B cell (primary cell): ENCODE data around the gene WNT9B. TPM values are rescaled to one million over a fixed set of nuclear protein-coding genes. Genes with fewer than 3 reads are reported as not detected.

Experiments
- ATAC-seq: fragments of 200-7000 bp; cut with Tn5 transposase; one replicate; pipeline ENCODE4 v1.10.0; 2021; ENCODE audit warnings: low read depth, mild to moderate bottlenecking, moderate number of reproducible peaks, moderate library complexity
- CTCF ChIA-PET: fragments of 350-600 bp; sonication (Branson Sonifier 250); formaldehyde crosslinking; loops from one replicate; lab custom pipeline; 2021; ENCODE audit warnings: antibody characterized with exemption, inconsistent platforms; lab: Charles Lee
- POLR2A ChIA-PET: fragments of 350-600 bp; sonication (Branson Sonifier 250); formaldehyde crosslinking; loops from one replicate; lab custom pipeline; 2021; ENCODE audit warnings: antibody characterized with exemption; lab: Charles Lee
- DNase-seq: peaks from one replicate; pipeline ENCODE4 v3.0.0; 2013
- H2AFZ ChIP-seq: 2 replicates; pipeline ENCODE4 v1.6.1; 2012; ENCODE audit warnings: mild to moderate bottlenecking, low read depth, low read length; ENCODE audit not compliant: insufficient read depth, poor library complexity, severe bottlenecking
- H3K27ac ChIP-seq, 2 donors: 1 replicate in 1 of 2; 2 replicates in 1 of 2; pipeline ENCODE4 v1.5.1; 2012 to 2013; ENCODE audit warnings: low read length in 2 of 2, mild to moderate bottlenecking in 2 of 2, moderate library complexity in 1 of 2
- H3K27me3 ChIP-seq, 4 experiments: fragments of 200-600 bp in 1 of 4; sonication (generic) in 1 of 4; replicated peaks in 1 of 4; 1 replicate in 2 of 4; 2 replicates in 2 of 4; pipeline versions ENCODE4 v1.6.1 to v1.7.0; 2013 to 2016; ENCODE audit warnings: low read length in 3 of 4, mild to moderate bottlenecking in 2 of 4, mixed read lengths in 1 of 4, moderate library complexity in 1 of 4; ENCODE audit not compliant: insufficient read depth in 4 of 4, control insufficient read depth in 3 of 4; ENCODE audit errors: control extremely low read depth in 1 of 4
- H3K36me3 ChIP-seq, 2 experiments: replicated peaks in 1 of 2; 1 replicate in 1 of 2; 2 replicates in 1 of 2; pipeline versions ENCODE4 v1.6.1 to v1.7.1; 2013; ENCODE audit warnings: low read length in 1 of 2; ENCODE audit not compliant: insufficient read depth in 2 of 2, control insufficient read depth in 1 of 2; ENCODE audit errors: control extremely low read depth in 1 of 2, extremely low read depth in 1 of 2
- H3K4me1 ChIP-seq, 2 donors: fragments of 200-600 bp in 1 of 2; sonication (generic) in 1 of 2; 1 replicate in 1 of 2; 2 replicates in 1 of 2; pipeline versions ENCODE4 v1.5.1 to v1.6.1; 2013 to 2017; ENCODE audit warnings: low read length in 2 of 2; ENCODE audit not compliant: control insufficient read depth in 2 of 2, insufficient read depth in 2 of 2
- H3K4me2 ChIP-seq: replicated peaks from 2 replicates; pipeline ENCODE3; 2012; ENCODE audit warnings: mild to moderate bottlenecking, low read depth, low read length; ENCODE audit not compliant: poor library complexity, severe bottlenecking
- H3K4me3 ChIP-seq, 5 experiments: fragments of 200-600 bp in 1 of 5; sonication (generic) in 1 of 5; 1 replicate in 3 of 5; 2 replicates in 2 of 5; pipeline versions ENCODE4 v1.5.1 to v1.7.0; 2011 to 2016; ENCODE audit warnings: low read length in 4 of 5, mild to moderate bottlenecking in 4 of 5, low read depth in 2 of 5, control low read depth in 1 of 5, moderate library complexity in 1 of 5; ENCODE audit not compliant: insufficient read depth in 1 of 5; ENCODE audit errors: control extremely low read depth in 1 of 5, extremely low read depth in 1 of 5
- H3K79me2 ChIP-seq: fragments of 200-600 bp; sonication (generic); one replicate; pipeline ENCODE4 v1.6.0; 2016; ENCODE audit warnings: low read length; ENCODE audit not compliant: control insufficient read depth, insufficient read depth
- H3K9ac ChIP-seq: fragments of 200-600 bp; sonication (generic); 2 replicates; pipeline ENCODE4 v1.6.1; 2017; ENCODE audit warnings: mild to moderate bottlenecking, low read length, moderate library complexity
- H3K9me3 ChIP-seq, 3 donors: one replicate each; pipeline versions ENCODE4 v1.6.1 to v1.7.1; 2013; ENCODE audit warnings: low read length in 2 of 3; ENCODE audit not compliant: control insufficient read depth in 2 of 3, insufficient read depth in 1 of 3; ENCODE audit errors: control extremely low read depth in 1 of 3
- H4K20me1 ChIP-seq: 2 replicates; pipeline ENCODE4 v1.6.0; 2012; ENCODE audit warnings: mild to moderate bottlenecking, low read length; ENCODE audit not compliant: insufficient read depth, control insufficient read depth, poor library complexity, severe bottlenecking
- H3K27ac Mint-ChIP-seq: one replicate; pipeline ENCODE4 v1.8.0; 2021; ENCODE audit warnings: mixed read lengths
- H3K27me3 Mint-ChIP-seq: one replicate; pipeline ENCODE4 v1.8.0; 2021; ENCODE audit warnings: mixed read lengths
- H3K4me1 Mint-ChIP-seq: one replicate; pipeline ENCODE4 v1.8.0; 2021; ENCODE audit warnings: mixed read lengths
- H3K4me3 Mint-ChIP-seq: one replicate; pipeline ENCODE4 v1.8.0; 2021; ENCODE audit warnings: mixed read lengths
- H3K9me3 Mint-ChIP-seq: one replicate; pipeline ENCODE4 v1.8.0; 2022; ENCODE audit warnings: mixed read lengths; ENCODE audit not compliant: insufficient read depth
- EZH2 ChIP-seq: IDR thresholded peaks from 2 replicates; pipeline ENCODE4 v1.6.1; 2012; ENCODE audit warnings: borderline replicate concordance, low read depth, mild to moderate bottlenecking, moderate library complexity, low read length; ENCODE audit not compliant: insufficient read depth, poor library complexity, severe bottlenecking
- WGBS: methylation state at CpG from one replicate; pipeline ENCODE4 v1.1.5; 2013; ENCODE audit warnings: missing lambda C conversion rate; ENCODE audit not compliant: insufficient coverage; 5-methylcytosine and 5-hydroxymethylcytosine counted together
- intact Hi-C: fragments of 100-400 bp; cut with micrococcal nuclease; formaldehyde crosslinking; loops from one replicate; pipeline ENCODE4 v1.10.0; 2022
- polyA plus RNA-seq: library from polyadenylated mRNA; depleted of rRNA; stranded (reverse); fragments of >200 nt; gene quantifications from 2 replicates; pipeline ENCODE4 v1.2.3, GENCODE V29; 2012
- total RNA-seq, 2 donors: library from RNA; stranded (reverse); fragments of 120-200 nt in 1 of 2; gene quantifications; 1 replicate in 1 of 2; 2 replicates in 1 of 2; pipeline versions ENCODE4 v1.2.3 to v1.2.4, GENCODE V29; 2013 to 2022
- TF ChIP-seq, protein P1 (sequence below): fragments of 200-600 bp; IDR thresholded peaks from one replicate; pipeline ENCODE4 v1.8.0; 2022; ENCODE audit warnings: antibody characterized with exemption, mild to moderate bottlenecking

Gene WNT9B
- total and polyA plus RNA-seq, 2 donors (not counting 1 experiment from before 2014, with no cell fraction given): not detected

DNA sequence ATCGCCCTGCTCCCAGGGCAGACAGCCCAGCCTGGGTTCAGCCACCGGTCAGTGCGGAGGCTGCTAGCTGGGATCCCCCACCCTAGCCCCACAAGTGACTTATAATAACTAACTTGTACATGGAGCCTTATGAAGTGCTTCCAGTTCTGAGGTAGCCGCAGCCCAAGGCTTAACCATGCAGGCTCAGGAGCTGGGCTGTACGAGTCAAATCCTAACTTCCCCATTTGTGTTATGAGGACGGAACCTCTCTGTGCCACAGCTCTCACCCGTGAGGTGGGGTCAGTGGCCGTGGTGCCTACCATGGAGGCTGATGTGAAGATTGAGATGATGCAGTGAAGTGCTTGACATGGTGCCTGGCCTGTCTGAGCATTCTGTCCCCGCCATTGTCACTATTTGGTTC lies 43.8 kb downstream of the WNT9B start:
- intact Hi-C loops: no loop called here
- no peak overlapping the region for H3K9ac ChIP-seq
- Mint-ChIP-seq H3K4me1 (no peaks in the 10 kb centered on the region), H3K27ac (no peak overlapping the region), H3K4me3 (no peak overlapping the region), H3K27me3 (peaks cover 43% of the 10 kb centered on the region), H3K9me3 (no peaks in the 10 kb centered on the region)
- no peaks in the 10 kb centered on the region for H3K4me1 ChIP-seq
- DNase-seq (no peak), ATAC-seq (no peak)
- no peak overlapping the region for H3K4me2 ChIP-seq
- peaks cover 0 to 5% (median 4%) of the 10 kb centered on the region in 3 donors for H3K9me3 ChIP-seq
- no peaks in the 10 kb centered on the region for H3K79me2 ChIP-seq
- H3K36me3 ChIP-seq: no peaks in the 10 kb centered on the region
- no peak for TF ChIP-seq EZH2
- TF ChIP-seq, protein P1, sequence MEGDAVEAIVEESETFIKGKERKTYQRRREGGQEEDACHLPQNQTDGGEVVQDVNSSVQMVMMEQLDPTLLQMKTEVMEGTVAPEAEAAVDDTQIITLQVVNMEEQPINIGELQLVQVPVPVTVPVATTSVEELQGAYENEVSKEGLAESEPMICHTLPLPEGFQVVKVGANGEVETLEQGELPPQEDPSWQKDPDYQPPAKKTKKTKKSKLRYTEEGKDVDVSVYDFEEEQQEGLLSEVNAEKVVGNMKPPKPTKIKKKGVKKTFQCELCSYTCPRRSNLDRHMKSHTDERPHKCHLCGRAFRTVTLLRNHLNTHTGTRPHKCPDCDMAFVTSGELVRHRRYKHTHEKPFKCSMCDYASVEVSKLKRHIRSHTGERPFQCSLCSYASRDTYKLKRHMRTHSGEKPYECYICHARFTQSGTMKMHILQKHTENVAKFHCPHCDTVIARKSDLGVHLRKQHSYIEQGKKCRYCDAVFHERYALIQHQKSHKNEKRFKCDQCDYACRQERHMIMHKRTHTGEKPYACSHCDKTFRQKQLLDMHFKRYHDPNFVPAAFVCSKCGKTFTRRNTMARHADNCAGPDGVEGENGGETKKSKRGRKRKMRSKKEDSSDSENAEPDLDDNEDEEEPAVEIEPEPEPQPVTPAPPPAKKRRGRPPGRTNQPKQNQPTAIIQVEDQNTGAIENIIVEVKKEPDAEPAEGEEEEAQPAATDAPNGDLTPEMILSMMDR: no peak
- no peak overlapping the region for H2AFZ ChIP-seq
- POLR2A ChIA-PET: no interaction called here
- CTCF ChIA-PET: no interaction called here
- H4K20me1 ChIP-seq: no peaks in the 10 kb centered on the region
- H3K4me3 ChIP-seq: no peak overlapping the region
- H3K27ac ChIP-seq: no peak overlapping the region
- WGBS: 56% methylated on average over 9 of the region's 9 CpGs
- peaks cover 0 to 21% (median 7%) of the 10 kb centered on the region in 4 experiments for H3K27me3 ChIP-seq

DNA sequence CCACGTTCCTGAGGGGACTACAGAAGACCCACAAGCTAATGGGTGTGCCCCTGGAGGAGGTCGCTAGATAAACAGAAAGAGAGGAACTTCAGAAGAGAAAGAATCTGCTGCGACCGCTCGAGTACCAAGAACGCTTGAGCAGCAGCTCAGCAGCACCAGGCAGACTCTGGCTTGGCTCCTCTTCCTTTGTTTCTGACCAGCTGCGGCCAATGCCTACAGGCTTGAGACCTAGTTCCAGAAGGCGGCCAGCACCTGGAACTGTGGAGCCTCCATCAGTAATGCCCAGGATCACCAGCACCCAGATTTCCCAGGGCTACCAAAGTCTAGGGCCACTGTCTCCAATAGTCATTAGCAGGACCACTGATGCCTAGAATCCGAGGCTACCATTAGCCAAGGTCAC lies 45.6 kb downstream of the WNT9B start:
- no peak overlapping the region for H3K4me2 ChIP-seq

More for the DNA sequence above, 45.6 kb downstream of the WNT9B start:
- TF ChIP-seq, protein P1: no peak
- TF ChIP-seq EZH2: no peak
- peaks cover 0 to 5% (median 4%) of the 10 kb centered on the region in 3 donors for H3K9me3 ChIP-seq
- no peak overlapping the region for H3K4me3 ChIP-seq
- WGBS: 89% methylated on average over 9 of the region's 9 CpGs
- no peak for ATAC-seq
- Mint-ChIP-seq H3K27me3 (peaks cover 38% of the 10 kb centered on the region), H3K4me1 (no peaks in the 10 kb centered on the region), H3K4me3 (no peak overlapping the region), H3K27ac (no peak overlapping the region), H3K9me3 (no peaks in the 10 kb centered on the region)
- CTCF ChIA-PET: no interaction called here
- H2AFZ ChIP-seq: no peak overlapping the region
- H3K27me3 ChIP-seq: peaks cover 0 to 21% (median 7%) of the 10 kb centered on the region in 4 experiments
- no peaks in the 10 kb centered on the region for H3K79me2 ChIP-seq
- no peak for DNase-seq
- no peaks in the 10 kb centered on the region for H3K36me3 ChIP-seq
- POLR2A ChIA-PET: no interaction called here
- no peak overlapping the region for H3K27ac ChIP-seq
- no peak overlapping the region for H3K9ac ChIP-seq
- intact Hi-C loops: no loop called here
- no peaks in the 10 kb centered on the region for H4K20me1 ChIP-seq
- no peaks in the 10 kb centered on the region for H3K4me1 ChIP-seq
